CD4-positive, CD25-positive, alpha-beta regulatory T cell (primary cell): ENCODE results near the gene RNF150. TPM values are rescaled to one million over a fixed set of nuclear protein-coding genes. Genes with fewer than 3 reads are reported as not detected.
A peak's percentile ranks its signal among the peaks of the same experiment; 100 is the strongest.

Experiments
- ATAC-seq, 2 donors: fragments of 150-1000 bp; cut with Tn5 transposase; one replicate each; pipeline ENCODE4 v1.10.0; 2021; ENCODE audit warnings: low read depth in 2 of 2, moderate number of reproducible peaks in 2 of 2, moderate library complexity in 1 of 2
- DNase-seq, 3 donors: peaks; one replicate each; pipeline versions ENCODE4 v3.0.0 to v3.0.0-alpha.2; 2012 to 2022; ENCODE audit warnings: mixed read lengths in 1 of 3
- H3K27ac ChIP-seq: one replicate; pipeline ENCODE4 v1.7.0; 2013; ENCODE audit warnings: mild to moderate bottlenecking, low read length; ENCODE audit not compliant: insufficient read depth, poor library complexity, severe bottlenecking
- H3K27me3 ChIP-seq: one replicate; pipeline ENCODE4 v1.7.0; 2013; ENCODE audit warnings: low read length; ENCODE audit not compliant: control insufficient read depth, insufficient read depth
- H3K36me3 ChIP-seq: one replicate; pipeline ENCODE4 v1.7.0; 2013; ENCODE audit warnings: mild to moderate bottlenecking, low read length, moderate library complexity; ENCODE audit not compliant: control insufficient read depth, insufficient read depth
- H3K4me1 ChIP-seq: 2 replicates; pipeline ENCODE4 v1.7.0; 2013; ENCODE audit warnings: mild to moderate bottlenecking, low read length; ENCODE audit not compliant: insufficient read depth, control insufficient read depth, poor library complexity, severe bottlenecking
- H3K4me3 ChIP-seq: one replicate; pipeline ENCODE4 v1.7.0; 2013; ENCODE audit warnings: low read depth, mild to moderate bottlenecking, low read length, moderate library complexity
- H3K9me3 ChIP-seq, 2 experiments: 1 replicate in 1 of 2; 2 replicates in 1 of 2; pipeline ENCODE4 v1.7.0; 2013; ENCODE audit warnings: low read length in 2 of 2, mild to moderate bottlenecking in 1 of 2, moderate library complexity in 1 of 2; ENCODE audit not compliant: control insufficient read depth in 2 of 2
- H3K27ac Mint-ChIP-seq, 3 donors: one replicate each; pipeline ENCODE4 v1.8.0; 2020 to 2022; ENCODE audit warnings: mild to moderate bottlenecking in 3 of 3, mixed read lengths in 3 of 3, moderate library complexity in 2 of 3
- H3K27me3 Mint-ChIP-seq: one replicate; pipeline ENCODE4 v1.8.0; 2022; ENCODE audit warnings: mild to moderate bottlenecking, mixed read lengths
- H3K36me3 Mint-ChIP-seq: one replicate; pipeline ENCODE4 v1.8.0; 2020; ENCODE audit warnings: mixed read lengths
- H3K4me1 Mint-ChIP-seq, 4 donors: one replicate each; pipeline ENCODE4 v1.8.0; 2020 to 2022; ENCODE audit warnings: mixed read lengths in 4 of 4, mild to moderate bottlenecking in 1 of 4
- H3K4me3 Mint-ChIP-seq, 4 donors: one replicate each; pipeline ENCODE4 v1.8.0; 2020 to 2022; ENCODE audit warnings: mild to moderate bottlenecking in 4 of 4, mixed read lengths in 4 of 4, moderate library complexity in 3 of 4
- H3K9me3 Mint-ChIP-seq, 7 donors: one replicate each; pipeline ENCODE4 v1.8.0; 2020 to 2022; ENCODE audit warnings: mixed read lengths in 7 of 7, mild to moderate bottlenecking in 3 of 7, moderate library complexity in 2 of 7
- polyA plus RNA-seq, 4 donors: library from polyadenylated mRNA; unstranded; fragments of 300-500 nt; fragmentation: Illumina TruSeq; gene quantifications; one replicate each; pipeline ENCODE4 v1.2.3, GENCODE V29; 2021
- total RNA-seq: library from RNA; stranded (reverse); gene quantifications from one replicate; pipeline ENCODE4 v1.2.3, GENCODE V29; 2022

RNF150 gene
- total and polyA plus RNA-seq, 5 donors from 2014 or later: 0.07 TPM; not detected in 4

- no peaks in the 10 kb centered on the region for H3K36me3 ChIP-seq
- ATAC-seq (no peak), DNase-seq (no peak)
- no peak overlapping the region for H3K27ac Mint-ChIP-seq
- no peaks in the 10 kb centered on the region for H3K36me3 Mint-ChIP-seq
- H3K4me3 Mint-ChIP-seq: no peak overlapping the region
- no peaks in the 10 kb centered on the region for H3K27me3 ChIP-seq
- peaks cover 0 to 9% (median 1%) of the 10 kb centered on the region in 7 donors for H3K9me3 Mint-ChIP-seq
- H3K9me3 ChIP-seq: no peaks in the 10 kb centered on the region
- no peaks in the 10 kb centered on the region for H3K27me3 Mint-ChIP-seq
- no peaks in the 10 kb centered on the region for H3K4me1 Mint-ChIP-seq
- no peak overlapping the region for H3K27ac ChIP-seq
- no peak overlapping the region for H3K4me3 ChIP-seq
- H3K4me1 ChIP-seq: no peaks in the 10 kb centered on the region
Measured at GRCh38 chr4:140963883-140964282, 169.4 kb downstream of the RNF150 start.

- no peaks in the 10 kb centered on the region for H3K27me3 Mint-ChIP-seq
- H3K36me3 ChIP-seq: no peaks in the 10 kb centered on the region
- no peak overlapping the region for H3K27ac Mint-ChIP-seq
- no peak for DNase-seq
- no peak overlapping the region for H3K4me3 ChIP-seq
- H3K4me1 ChIP-seq: no peaks in the 10 kb centered on the region
- H3K27ac ChIP-seq: no peak overlapping the region
- peaks cover 0 to 6% (median 3%) of the 10 kb centered on the region in 7 donors for H3K9me3 Mint-ChIP-seq
- no peaks in the 10 kb centered on the region for H3K4me1 Mint-ChIP-seq
- H3K36me3 Mint-ChIP-seq: no peaks in the 10 kb centered on the region
- no peaks in the 10 kb centered on the region for H3K9me3 ChIP-seq
- H3K4me3 Mint-ChIP-seq: no peak overlapping the region
- no peaks in the 10 kb centered on the region for H3K27me3 ChIP-seq
- no peak for ATAC-seq
Measured at GRCh38 chr4:140955641-140956040, 177.6 kb downstream of the RNF150 start.

- Mint-ChIP-seq H3K27me3 (no peaks in the 10 kb centered on the region), H3K4me3 (no peak overlapping the region)
Measured at GRCh38 chr4:140952717-140953116, 180.6 kb downstream of the RNF150 start.

GRCh38 chr4:140947506-140947905 lies 185.8 kb downstream of the RNF150 start:
- H3K27ac Mint-ChIP-seq: peak overlapping the region in 1 of 3 donors; percentile 40
- no peaks in the 10 kb centered on the region for H3K36me3 Mint-ChIP-seq
- Histone ChIP-seq H3K9me3 (no peaks in the 10 kb centered on the region), H3K4me3 (no peak overlapping the region), H3K36me3 (no peaks in the 10 kb centered on the region), H3K27ac (no peak overlapping the region), H3K27me3 (no peaks in the 10 kb centered on the region), H3K4me1 (no peaks in the 10 kb centered on the region)
- H3K4me3 Mint-ChIP-seq: no peak overlapping the region
- peaks cover 0 to 1% (median 0%) of the 10 kb centered on the region in 7 donors for H3K9me3 Mint-ChIP-seq
- no peaks in the 10 kb centered on the region for H3K4me1 Mint-ChIP-seq
- DNase-seq (no peak), ATAC-seq (no peak)
- no peaks in the 10 kb centered on the region for H3K27me3 Mint-ChIP-seq

More at GRCh38 chr4:140952717-140953116, 180.6 kb downstream of the RNF150 start:
- Mint-ChIP-seq H3K9me3 (peaks cover 0 to 6% (median 0%) of the 10 kb centered on the region in 7 donors), H3K4me1 (no peaks in the 10 kb centered on the region), H3K36me3 (no peaks in the 10 kb centered on the region), H3K27ac (no peak overlapping the region)
- Histone ChIP-seq H3K36me3 (no peaks in the 10 kb centered on the region), H3K4me1 (no peaks in the 10 kb centered on the region), H3K4me3 (no peak overlapping the region), H3K9me3 (no peaks in the 10 kb centered on the region), H3K27ac (no peak overlapping the region), H3K27me3 (no peaks in the 10 kb centered on the region)
- DNase-seq (no peak), ATAC-seq (no peak)

- Mint-ChIP-seq H3K9me3 (no peaks in the 10 kb centered on the region), H3K27ac (no peak overlapping the region), H3K27me3 (no peaks in the 10 kb centered on the region), H3K4me1 (no peaks in the 10 kb centered on the region), H3K36me3 (no peaks in the 10 kb centered on the region), H3K4me3 (no peak overlapping the region)
- Histone ChIP-seq H3K27ac (no peak overlapping the region), H3K36me3 (no peaks in the 10 kb centered on the region), H3K4me3 (no peak overlapping the region), H3K9me3 (no peaks in the 10 kb centered on the region), H3K27me3 (no peaks in the 10 kb centered on the region), H3K4me1 (no peaks in the 10 kb centered on the region)
- ATAC-seq: no peak
- no peak for DNase-seq
Measured at GRCh38 chr4:140945106-140945505, 188.2 kb downstream of the RNF150 start.

GRCh38 chr4:140944572-140944971 lies 188.7 kb downstream of the RNF150 start:
- no peaks in the 10 kb centered on the region for H3K36me3 Mint-ChIP-seq
- Histone ChIP-seq H3K36me3 (no peaks in the 10 kb centered on the region), H3K27ac (no peak overlapping the region), H3K4me1 (no peaks in the 10 kb centered on the region), H3K4me3 (no peak overlapping the region), H3K27me3 (no peaks in the 10 kb centered on the region), H3K9me3 (no peaks in the 10 kb centered on the region)
- no peaks in the 10 kb centered on the region for H3K27me3 Mint-ChIP-seq
- DNase-seq (no peak), ATAC-seq (no peak)
- no peak overlapping the region for H3K4me3 Mint-ChIP-seq
- no peak overlapping the region for H3K27ac Mint-ChIP-seq
- no peaks in the 10 kb centered on the region for H3K9me3 Mint-ChIP-seq
- no peaks in the 10 kb centered on the region for H3K4me1 Mint-ChIP-seq

GRCh38 chr4:140944199-140944515 lies 189.1 kb downstream of the RNF150 start:
- Mint-ChIP-seq H3K27ac (no peak overlapping the region), H3K9me3 (no peaks in the 10 kb centered on the region)
- no peak for DNase-seq

GRCh38 chr4:140943486-140944198 lies 189.6 kb downstream of the RNF150 start:
- no peak for ATAC-seq
- no peaks in the 10 kb centered on the region for H3K4me1 Mint-ChIP-seq
- H3K36me3 Mint-ChIP-seq: no peaks in the 10 kb centered on the region

More at GRCh38 chr4:140944199-140944515, 189.1 kb downstream of the RNF150 start:
- Histone ChIP-seq H3K9me3 (no peaks in the 10 kb centered on the region), H3K27me3 (no peaks in the 10 kb centered on the region), H3K27ac (no peak overlapping the region), H3K36me3 (no peaks in the 10 kb centered on the region), H3K4me1 (no peaks in the 10 kb centered on the region), H3K4me3 (no peak overlapping the region)
- no peak for ATAC-seq
- Mint-ChIP-seq H3K36me3 (no peaks in the 10 kb centered on the region), H3K27me3 (no peaks in the 10 kb centered on the region), H3K4me3 (no peak overlapping the region), H3K4me1 (no peaks in the 10 kb centered on the region)

More at GRCh38 chr4:140943486-140944198, 189.6 kb downstream of the RNF150 start:
- Histone ChIP-seq H3K27ac (no peak overlapping the region), H3K36me3 (no peaks in the 10 kb centered on the region), H3K27me3 (no peaks in the 10 kb centered on the region), H3K9me3 (no peaks in the 10 kb centered on the region), H3K4me3 (no peak overlapping the region), H3K4me1 (no peaks in the 10 kb centered on the region)
- Mint-ChIP-seq H3K27ac (no peak overlapping the region), H3K4me3 (no peak overlapping the region), H3K9me3 (no peaks in the 10 kb centered on the region), H3K27me3 (no peaks in the 10 kb centered on the region)
- DNase-seq: no peak
